GM12801 (cell line): ENCODE measurements around the gene C16orf96.

Source experiments
- CTCF ChIP-seq: IDR thresholded peaks from one replicate; pipeline ENCODE4 v1.5.1; 2011; ENCODE audit warnings: control low read depth; ENCODE audit not compliant: insufficient read length; ENCODE audit errors: extremely low read depth

Gene C16orf96

GRCh38 chr16:4640572-4641305 lies 84.6 kb downstream of the C16orf96 start:
- TF ChIP-seq CTCF = no peak

- TF ChIP-seq CTCF = no peak
These were observed 85.2 kb downstream of the C16orf96 start for GRCh38 chr16:4641306-4641687.

DNA sequence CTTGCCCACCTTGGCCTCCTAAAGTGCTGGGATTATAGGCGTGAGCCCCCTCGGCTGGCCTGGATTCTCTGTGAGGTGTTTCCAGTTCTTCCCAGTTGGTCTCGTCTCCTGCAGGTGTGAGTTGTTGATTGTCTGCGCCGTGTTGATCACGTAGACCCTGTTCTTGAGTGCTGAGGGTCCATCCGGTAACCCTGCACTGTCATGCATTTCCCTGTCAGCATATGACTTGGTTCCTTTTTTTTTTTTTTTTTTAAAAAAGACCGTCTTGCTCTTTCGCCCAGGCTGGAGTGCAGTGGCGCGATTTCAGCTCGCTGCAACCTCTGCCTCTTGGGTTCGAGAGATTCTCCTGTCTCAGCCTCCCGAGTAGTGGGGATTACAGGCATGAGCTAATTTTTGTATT lies 85.8 kb downstream of the C16orf96 start:
- no peak for TF ChIP-seq CTCF

- no peak for TF ChIP-seq CTCF
These were observed 90.9 kb downstream of the C16orf96 start for GRCh38 chr16:4646773-4647643.

- TF ChIP-seq CTCF = no peak
These were observed 91.5 kb downstream of the C16orf96 start for GRCh38 chr16:4647644-4647980.

GRCh38 chr16:4648917-4649316 lies 92.8 kb downstream of the C16orf96 start:
- TF ChIP-seq CTCF = no peak

DNA sequence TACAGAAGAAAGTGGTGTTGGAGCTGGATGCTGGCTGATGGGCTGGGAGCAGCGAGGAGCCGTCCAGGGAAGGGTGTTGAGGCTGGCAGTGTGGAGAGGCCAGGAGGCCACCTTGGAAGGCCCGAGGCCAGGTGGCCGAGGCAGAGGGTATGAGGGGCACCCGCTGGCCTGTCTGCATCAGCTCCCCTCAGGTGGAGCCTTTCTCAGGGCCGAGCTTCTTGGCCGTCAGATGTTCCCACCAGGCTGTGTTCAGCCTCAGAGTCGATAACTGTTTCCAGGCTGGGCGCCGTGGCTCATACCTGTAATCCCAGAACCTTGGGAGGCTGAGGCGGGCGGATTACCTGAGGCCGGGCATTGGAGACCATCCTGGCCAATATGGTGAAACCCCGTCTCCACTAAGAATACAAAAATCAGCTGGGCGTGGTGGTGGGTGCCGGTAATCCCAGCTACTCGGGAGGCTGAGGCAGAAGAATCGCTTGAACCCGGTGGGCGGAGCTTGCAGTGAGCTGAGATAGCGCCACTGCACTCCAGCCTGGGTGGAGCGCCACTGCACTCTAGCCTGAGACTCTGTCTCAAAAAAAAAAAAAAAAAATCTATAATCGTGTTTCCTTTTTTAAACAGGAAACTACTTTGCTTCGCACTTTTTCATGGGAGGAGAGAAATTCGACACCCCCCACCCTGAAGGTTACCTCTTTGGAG lies 93.8 kb downstream of the C16orf96 start:
- TF ChIP-seq CTCF = no peak
